NCI-H2227 (cell line): Measurements from ENCODE around the gene UTS2R.
"Not testable (repeated sequence)": the region's sequence is repeated elsewhere in the genome, so short reads cannot be mapped to it uniquely, and the experiment has no call there.

Source experiments
- DNase-seq: peaks from one replicate; lab custom pipeline; 2025; ENCODE audit not compliant: unreplicated experiment; lab: John Stamatoyannopoulos, UW

The UTS2R gene

GRCh38 chr17:82334204-82334621 is 37.4 kb upstream of the UTS2R start:
- no peak for DNase-seq

DNA sequence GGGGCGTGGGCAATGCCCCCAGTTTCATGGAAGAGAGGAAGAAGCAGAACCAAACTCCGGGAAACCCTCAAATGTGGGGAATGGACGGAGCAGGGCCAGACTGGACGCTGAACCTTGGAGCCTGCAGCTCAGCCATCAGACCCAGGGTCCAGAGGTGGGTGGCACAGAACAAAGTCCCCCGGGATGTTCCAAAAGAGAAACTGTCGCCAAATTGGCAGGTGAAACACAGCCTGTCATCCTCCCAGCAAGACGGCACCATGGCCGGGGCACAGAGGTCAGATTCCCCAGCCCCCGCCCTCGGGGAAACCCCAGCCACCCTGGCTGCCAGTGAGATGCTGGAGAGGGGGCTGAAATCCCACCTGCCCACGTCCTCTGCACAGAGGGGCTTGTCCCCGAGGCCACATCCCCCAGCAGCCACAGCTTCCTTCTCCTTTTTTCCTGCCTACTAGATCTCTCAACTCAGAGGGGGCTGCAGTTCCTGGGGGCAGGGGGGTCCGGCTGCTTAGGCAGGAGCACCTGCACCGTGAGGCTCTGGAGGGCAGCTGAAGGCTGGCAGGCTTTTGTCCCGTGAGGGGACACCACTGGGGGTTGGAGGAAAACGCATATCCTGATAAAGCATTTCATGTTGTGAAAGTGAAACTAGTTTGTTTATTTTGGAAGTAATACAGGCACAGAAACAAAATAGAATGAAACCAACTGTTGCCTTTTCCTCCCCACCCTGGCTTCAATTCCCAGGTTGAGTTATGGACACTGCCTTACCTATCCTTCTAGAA is 36.8 kb upstream of the UTS2R start:
- no peak for DNase-seq

DNA sequence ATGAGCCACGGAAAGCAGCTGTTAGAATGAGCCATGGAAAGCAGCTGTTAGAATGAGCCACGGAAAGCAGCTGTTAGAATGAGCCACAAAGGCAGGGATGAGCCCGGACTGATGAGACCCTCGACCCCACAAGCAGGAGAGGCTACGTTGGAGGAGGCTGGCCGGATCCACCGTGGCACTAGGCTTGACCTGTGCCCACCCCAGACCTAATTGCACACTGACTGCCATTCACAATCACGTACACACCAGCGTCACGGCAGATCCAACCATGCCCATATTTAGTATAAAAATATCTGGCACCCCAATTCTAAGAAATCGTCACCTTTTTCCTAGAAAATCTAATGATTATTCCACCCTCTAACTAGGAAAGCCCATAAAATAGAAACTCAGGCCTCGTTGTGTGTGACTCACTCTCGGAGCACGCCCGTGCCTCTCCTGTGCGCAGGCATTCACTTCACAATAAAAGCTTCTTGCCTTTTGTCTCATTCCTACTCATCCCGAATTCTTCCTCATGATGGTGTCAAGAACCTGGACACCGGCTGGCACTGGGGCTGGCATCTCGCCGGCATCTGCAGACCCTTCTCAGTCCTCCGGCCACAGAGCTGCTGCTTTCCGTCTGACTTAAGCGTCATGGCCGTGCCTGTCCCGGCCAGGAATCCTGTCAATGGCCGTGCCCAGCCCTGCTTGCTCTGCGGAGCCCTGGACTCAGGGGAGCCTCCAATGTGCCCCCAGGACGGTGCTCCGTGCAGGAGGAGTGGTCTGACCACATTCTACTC is 32.5 kb upstream of the UTS2R start:
- DNase-seq = peak; percentile 21

DNA sequence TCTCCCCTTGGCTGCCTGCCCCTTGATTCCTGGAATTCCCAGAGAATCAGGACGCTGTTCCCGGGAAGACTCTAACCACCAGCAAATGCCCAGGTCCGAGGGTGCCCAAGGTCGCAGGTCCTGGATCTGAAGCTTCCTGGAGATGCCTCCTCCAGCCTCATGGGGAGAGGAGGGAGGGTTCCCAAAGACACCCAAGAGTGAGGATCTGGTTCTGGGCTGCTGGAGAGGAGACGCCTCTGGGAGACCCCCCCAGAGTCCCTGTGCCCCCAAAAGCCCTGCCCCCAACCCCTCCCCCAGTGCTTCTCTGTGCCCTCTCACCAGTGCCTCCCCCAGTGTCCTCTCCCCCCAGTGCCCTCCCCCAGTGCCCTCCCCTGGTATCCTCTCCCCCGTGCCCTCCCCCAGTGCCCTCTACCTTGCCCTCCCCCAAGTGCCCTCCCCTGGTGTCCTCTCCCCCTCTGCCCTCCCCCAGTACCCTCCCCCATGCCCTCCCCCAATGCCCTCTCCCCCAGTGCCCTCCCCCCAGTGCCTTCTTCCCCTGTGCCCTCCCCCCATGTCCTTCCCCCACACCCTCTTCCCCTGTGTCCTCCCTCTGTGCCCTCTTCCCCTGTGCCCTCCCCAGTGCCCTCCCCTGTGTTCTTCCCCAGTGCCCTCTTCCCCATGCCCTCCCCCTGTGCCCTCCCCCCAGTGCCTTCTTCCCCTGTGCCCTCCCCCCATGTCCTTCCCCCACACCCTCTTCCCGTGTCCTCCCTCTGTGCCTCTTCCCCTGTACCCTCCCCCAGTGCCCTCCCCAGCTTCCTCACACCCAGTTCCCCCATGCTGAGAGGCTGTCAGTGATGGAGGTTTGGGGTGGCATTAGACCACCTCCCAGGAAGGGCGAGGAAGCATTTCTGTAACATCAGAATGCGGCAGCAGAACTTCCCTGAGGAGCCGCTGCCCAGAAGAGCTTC is 31.7 kb upstream of the UTS2R start:
- no peak for DNase-seq

DNA sequence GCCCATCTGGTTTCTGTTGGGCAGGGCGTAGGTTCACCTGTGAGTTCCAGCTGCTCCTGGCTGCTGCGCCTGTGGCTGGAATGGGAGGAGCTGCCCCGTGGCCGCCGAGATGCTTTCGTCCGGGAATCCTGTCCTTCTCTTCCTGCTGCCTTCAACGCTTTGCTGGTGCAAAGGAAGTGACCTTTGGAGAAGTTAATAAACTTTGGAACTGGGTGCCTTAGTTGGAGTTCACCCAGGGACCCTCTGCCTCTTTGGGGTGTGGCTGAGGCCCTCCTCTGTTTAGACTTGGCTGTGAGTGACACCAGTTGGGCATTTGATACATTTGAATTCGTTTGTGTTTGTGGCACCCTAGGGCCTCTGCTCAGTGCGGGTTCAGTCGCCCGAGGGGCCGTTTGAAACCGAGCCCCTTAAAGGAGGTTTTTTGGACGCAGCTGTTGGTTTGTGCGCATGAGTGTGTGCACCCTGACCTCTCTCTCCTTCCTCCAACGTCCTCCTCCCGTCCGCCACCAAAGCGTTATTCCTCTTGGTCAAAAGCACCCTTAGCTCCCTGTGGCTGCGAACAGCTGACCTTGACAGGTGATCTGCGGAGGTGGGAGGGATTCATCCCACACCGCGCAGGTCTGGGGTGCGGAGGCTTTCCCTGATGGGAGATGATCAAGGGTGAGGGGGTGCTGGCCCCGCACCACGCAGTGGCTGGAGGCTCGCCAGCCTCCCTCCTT is 29.0 kb upstream of the UTS2R start:
- DNase-seq = no peak

DNA sequence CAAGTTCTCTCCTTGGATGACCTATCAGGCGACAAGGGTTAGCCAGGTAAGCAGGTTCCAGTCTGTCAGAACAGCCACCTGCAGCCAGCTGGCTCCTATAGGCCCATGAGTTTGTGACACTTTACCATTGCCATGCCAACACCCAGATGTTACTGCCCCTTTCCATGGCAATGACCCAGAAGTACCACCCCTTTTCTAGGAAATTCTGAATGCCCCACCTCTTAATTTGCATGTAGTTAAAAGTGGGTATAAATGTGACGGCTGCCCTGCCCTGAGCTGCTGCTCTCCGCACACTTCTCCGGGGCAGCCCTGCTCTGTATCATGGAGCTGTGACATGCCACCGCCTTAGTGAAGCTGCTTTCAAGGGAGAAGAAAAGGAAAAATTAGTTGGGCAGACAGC is 28.0 kb upstream of the UTS2R start:
- DNase-seq = no peak

GRCh38 chr17:82344175-82344907 is 27.2 kb upstream of the UTS2R start:
- DNase-seq = no peak

GRCh38 chr17:82345151-82345976 is 26.2 kb upstream of the UTS2R start:
- no peak for DNase-seq

DNA sequence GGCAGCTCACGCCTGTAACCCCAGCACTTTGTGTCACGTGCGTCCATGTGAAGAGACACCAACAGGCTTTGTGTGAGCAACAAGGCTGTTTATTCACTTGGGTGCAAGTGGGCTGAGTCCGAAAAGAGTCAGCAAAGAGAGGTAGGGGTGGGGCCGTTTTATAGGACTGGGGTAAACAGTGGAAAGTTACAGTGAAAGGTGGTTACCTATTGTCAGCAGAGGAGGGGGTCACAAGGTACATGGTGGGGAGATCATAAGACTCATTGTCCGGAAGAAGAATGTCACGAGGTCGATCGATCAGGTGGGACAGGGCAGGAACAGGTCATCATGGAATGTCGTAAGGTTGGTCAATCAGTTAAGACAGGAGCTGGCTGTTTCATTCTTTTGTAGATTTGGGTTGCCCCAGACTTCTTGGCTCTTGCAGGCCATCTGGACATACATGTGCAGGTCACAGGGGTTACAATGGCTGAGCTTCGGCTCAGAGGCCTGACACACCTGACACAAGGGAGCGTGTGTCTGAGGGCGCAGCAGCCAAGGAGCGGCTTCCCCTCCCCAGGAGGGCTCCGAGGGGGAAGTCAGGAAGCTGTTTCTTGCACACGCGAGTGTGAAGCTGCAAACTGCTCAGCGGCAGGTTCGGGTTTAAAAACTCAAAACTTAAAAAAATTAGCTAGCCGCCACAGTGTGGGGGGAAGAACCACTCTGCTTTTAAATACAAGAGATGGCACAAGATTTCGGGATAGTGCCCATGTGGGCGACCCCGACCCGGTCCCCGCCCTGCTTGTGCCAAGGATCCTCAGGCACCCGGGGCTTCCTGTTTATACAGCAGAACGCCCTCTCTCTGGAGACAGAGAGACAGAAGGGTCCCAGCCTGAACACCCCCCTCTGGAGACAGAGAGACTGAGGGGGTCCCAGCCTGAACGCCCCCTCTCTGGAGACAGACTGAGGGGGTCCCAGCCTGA is 24.9 kb upstream of the UTS2R start:
- DNase-seq = no peak

- DNase-seq = not testable (repeated sequence)
Measured at GRCh38 chr17:82347994-82348393, 23.6 kb upstream of the UTS2R start.

DNA sequence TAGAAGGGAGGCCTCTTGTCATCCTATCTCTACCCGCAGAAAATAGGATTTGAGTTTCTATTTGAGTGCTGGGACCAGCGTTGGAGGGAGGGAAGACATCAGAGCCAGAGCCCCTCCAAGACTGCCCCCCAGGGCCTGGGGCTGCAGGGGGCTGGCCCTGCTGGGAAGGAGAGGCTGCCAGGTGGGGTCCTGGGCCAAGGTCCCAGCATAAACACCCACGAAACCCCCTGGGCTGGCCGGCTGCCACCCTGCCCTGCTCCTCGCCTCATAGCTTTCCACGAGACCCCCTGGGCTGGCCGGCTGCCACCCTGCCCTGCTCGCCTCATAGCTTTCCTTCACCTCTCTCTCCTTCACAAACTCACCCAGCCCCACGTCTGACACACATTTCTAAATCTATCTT is 23.1 kb upstream of the UTS2R start:
- no peak for DNase-seq

DNA sequence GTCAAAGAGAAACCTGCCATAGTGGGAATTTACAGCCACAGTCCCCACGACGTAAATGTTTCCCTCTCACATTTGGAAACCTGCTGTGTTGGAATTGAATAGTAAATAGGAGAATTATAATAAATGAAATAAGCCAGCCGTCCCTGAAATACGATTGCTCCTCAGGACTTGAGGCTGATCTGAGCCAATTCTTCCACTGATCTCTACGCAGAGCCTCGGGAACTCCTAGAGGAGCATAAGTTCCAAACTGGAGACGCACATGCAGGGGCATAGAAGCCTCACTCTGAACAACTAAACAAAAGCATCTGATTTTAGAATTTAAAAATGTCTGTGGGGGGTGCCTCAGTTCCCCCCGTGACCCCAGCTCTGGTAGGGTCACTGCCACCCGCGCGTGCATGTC is 22.7 kb upstream of the UTS2R start:
- DNase-seq = no peak

- no peak for DNase-seq
Measured at GRCh38 chr17:82349287-82349701, 22.3 kb upstream of the UTS2R start.

GRCh38 chr17:82350182-82351030 is 21.2 kb upstream of the UTS2R start:
- DNase-seq = no peak

DNA sequence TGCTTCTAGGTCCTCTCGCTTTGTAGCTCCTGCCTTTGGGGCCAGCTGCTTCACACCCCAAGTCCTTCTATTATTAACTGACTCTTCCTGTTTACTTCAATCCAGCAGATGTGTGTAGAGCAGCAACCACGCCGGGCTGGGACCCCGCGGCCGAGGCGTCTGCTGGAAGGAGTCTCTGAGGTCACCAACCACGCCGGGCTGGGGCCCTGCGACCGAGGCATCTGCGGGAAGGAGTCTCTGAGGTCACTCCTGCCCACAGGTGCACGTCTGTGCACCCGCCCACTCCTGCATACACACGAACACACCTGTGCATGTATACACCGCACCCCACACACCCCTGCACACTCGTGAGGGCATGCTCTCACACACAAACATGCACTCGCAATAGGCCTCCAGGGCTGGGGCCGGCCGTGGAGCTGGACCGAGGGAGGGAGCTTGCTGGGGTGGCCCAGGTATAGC is 20.3 kb upstream of the UTS2R start:
- DNase-seq = no peak

DNA sequence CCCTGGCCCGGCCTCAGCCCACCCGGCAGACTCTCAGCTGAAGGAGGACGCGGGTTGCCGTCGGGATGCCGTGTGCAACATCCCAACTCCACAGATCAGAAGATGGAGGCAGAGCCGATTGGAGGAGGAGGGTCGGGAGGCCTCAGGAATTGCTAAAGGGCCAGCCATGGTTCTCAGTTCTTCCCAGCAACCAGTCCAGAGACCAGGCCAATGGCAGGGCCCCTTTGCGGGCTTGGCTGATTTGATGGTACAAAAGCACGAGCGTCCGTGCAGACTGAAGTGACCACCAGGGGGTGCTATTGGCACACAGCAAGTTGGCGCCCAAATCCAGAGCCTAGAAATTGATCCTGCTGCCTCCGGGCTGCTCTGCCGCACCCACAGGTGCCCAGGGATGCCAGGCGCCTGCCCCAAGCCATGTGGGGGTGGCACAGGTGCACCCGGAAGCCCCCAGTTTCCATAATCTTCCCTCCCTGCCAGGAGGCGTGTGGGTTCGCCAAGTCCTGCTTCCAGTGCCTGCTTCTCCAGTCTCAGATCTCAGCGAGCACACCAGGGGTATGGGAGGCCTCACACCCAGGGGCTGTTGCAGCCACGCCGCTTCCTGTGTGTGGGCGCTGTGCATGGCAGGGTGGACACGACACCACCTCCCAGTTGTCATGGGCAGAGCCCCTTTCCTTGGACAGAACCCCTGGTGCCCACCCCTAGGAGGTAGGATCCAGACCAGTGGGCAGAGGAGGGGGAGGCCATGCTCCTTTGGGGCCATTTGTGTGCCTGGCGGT is 19.7 kb upstream of the UTS2R start:
- peak; percentile 94 for DNase-seq
